Smooth muscle cell (in vitro differentiated cells): ENCODE data around the gene RBM26. TPM values are rescaled to one million over a fixed set of nuclear protein-coding genes. Genes with fewer than 3 reads are reported as not detected.

Source experiments
- DNase-seq: peaks from one replicate; lab custom pipeline; 2025; ENCODE audit not compliant: unreplicated experiment; lab: John Stamatoyannopoulos, UW
- H2AFZ ChIP-seq: fragments of 200-600 bp; sonication (generic); 2 replicates; pipeline ENCODE4 v1.6.0; 2016; ENCODE audit warnings: antibody characterized with exemption, low read depth, mild to moderate bottlenecking
- H3F3A ChIP-seq: fragments of 200-600 bp; sonication (generic); 2 replicates; pipeline ENCODE4 v1.6.0; 2017; ENCODE audit warnings: antibody characterized with exemption, low read depth
- H3K27ac ChIP-seq: fragments of 200-600 bp; sonication (generic); 2 replicates; pipeline ENCODE4 v1.5.1; 2016; ENCODE audit warnings: low read depth, mild to moderate bottlenecking
- H3K27me3 ChIP-seq: fragments of 200-600 bp; sonication (generic); 2 replicates; pipeline ENCODE4 v1.6.1; 2016; ENCODE audit warnings: low read depth, mild to moderate bottlenecking
- H3K36me3 ChIP-seq: fragments of 200-600 bp; sonication (generic); 2 replicates; pipeline ENCODE4 v1.5.1; 2016; ENCODE audit warnings: low read depth
- H3K4me1 ChIP-seq: fragments of 200-600 bp; sonication (generic); 2 replicates; pipeline ENCODE4 v1.5.1; 2016; ENCODE audit warnings: low read depth
- H3K4me2 ChIP-seq: fragments of 200-600 bp; sonication (generic); 2 replicates; pipeline ENCODE4 v1.6.0; 2016; ENCODE audit warnings: mild to moderate bottlenecking
- H3K4me3 ChIP-seq: fragments of 200-600 bp; sonication (generic); 2 replicates; pipeline ENCODE4 v1.5.1; 2016; ENCODE audit warnings: mild to moderate bottlenecking
- H3K79me2 ChIP-seq: fragments of 200-600 bp; sonication (generic); 2 replicates; pipeline ENCODE4 v1.6.0; 2016; ENCODE audit warnings: low read depth, mild to moderate bottlenecking
- H3K9ac ChIP-seq: fragments of 200-600 bp; sonication (generic); 2 replicates; pipeline ENCODE4 v1.6.0; 2016; ENCODE audit warnings: low read depth
- H3K9me3 ChIP-seq: fragments of 200-600 bp; sonication (generic); replicated peaks from 2 replicates; pipeline ENCODE4 v1.5.1; 2016; ENCODE audit warnings: low read depth
- H4K20me1 ChIP-seq: fragments of 200-600 bp; sonication (generic); 2 replicates; pipeline ENCODE4 v1.6.0; 2016; ENCODE audit warnings: low read depth
- WGBS: methylation state at CpG from one replicate; pipeline ENCODE4 v1.1.7; 2016; ENCODE audit warnings: low lambda C conversion rate; 5-methylcytosine and 5-hydroxymethylcytosine counted together
- polyA plus RNA-seq: library from polyadenylated mRNA; unstranded; fragments of >200 nt; fragmentation: Nextera tagmentation; extraction: Ambion mirVana; gene quantifications from 2 replicates; pipeline ENCODE4 v1.2.1, GENCODE V29; 2016
- total RNA-seq: library from RNA; depleted of rRNA; stranded (reverse); fragments of >200 nt; gene quantifications from 2 replicates; pipeline ENCODE4 v1.2.3, GENCODE V29; 2014
- TF ChIP-seq, protein P1 (sequence below): fragments of 200-600 bp; sonication (generic); IDR thresholded peaks from 2 replicates; pipeline ENCODE4 v1.5.1; 2017; ENCODE audit warnings: borderline replicate concordance, mild to moderate bottlenecking, antibody characterized with exemption; ENCODE audit not compliant: insufficient read depth, poor library complexity, severe bottlenecking

The RBM26 gene
- total and polyA plus RNA-seq, 2 experiments from 2014 or later = 11.8 to 49.4 TPM

DNA sequence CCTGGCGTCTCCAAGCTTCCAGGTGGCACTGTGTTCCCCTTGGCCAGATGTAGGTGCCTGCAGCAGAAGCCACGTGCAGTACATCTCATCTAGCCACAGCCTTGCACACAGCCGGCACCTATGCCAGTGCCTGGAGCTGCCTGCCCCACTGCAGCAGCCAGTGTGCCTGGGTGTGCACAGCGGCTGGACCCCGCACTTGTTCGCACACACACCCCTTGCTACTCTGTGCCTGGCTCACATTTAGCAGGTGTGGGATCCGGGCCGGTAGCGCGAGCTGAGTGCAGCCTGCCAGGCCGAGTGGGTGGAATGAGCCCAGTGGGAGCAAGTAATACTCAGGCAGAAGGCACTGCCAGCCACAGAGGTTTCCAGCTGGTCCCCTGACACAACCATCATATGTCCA, 26.9 kb upstream of the RBM26 start:
- no peaks in the 10 kb centered on the region for H3K36me3 ChIP-seq
- H3K9ac ChIP-seq = no peak overlapping the region
- H3K9me3 ChIP-seq = no peaks in the 10 kb centered on the region
- no peaks in the 10 kb centered on the region for H3F3A ChIP-seq
- 97% methylated on average over 11 of the region's 11 CpGs for WGBS
- H3K4me2 ChIP-seq = no peak overlapping the region
- no peak overlapping the region for H3K4me3 ChIP-seq
- no peak overlapping the region for H3K27ac ChIP-seq
- no peak for DNase-seq
- TF ChIP-seq, protein P1, sequence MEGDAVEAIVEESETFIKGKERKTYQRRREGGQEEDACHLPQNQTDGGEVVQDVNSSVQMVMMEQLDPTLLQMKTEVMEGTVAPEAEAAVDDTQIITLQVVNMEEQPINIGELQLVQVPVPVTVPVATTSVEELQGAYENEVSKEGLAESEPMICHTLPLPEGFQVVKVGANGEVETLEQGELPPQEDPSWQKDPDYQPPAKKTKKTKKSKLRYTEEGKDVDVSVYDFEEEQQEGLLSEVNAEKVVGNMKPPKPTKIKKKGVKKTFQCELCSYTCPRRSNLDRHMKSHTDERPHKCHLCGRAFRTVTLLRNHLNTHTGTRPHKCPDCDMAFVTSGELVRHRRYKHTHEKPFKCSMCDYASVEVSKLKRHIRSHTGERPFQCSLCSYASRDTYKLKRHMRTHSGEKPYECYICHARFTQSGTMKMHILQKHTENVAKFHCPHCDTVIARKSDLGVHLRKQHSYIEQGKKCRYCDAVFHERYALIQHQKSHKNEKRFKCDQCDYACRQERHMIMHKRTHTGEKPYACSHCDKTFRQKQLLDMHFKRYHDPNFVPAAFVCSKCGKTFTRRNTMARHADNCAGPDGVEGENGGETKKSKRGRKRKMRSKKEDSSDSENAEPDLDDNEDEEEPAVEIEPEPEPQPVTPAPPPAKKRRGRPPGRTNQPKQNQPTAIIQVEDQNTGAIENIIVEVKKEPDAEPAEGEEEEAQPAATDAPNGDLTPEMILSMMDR = no peak
- H2AFZ ChIP-seq = no peak overlapping the region
- H3K27me3 ChIP-seq = no peaks in the 10 kb centered on the region
- H4K20me1 ChIP-seq = no peaks in the 10 kb centered on the region
- no peaks in the 10 kb centered on the region for H3K79me2 ChIP-seq
- H3K4me1 ChIP-seq = no peaks in the 10 kb centered on the region

DNA sequence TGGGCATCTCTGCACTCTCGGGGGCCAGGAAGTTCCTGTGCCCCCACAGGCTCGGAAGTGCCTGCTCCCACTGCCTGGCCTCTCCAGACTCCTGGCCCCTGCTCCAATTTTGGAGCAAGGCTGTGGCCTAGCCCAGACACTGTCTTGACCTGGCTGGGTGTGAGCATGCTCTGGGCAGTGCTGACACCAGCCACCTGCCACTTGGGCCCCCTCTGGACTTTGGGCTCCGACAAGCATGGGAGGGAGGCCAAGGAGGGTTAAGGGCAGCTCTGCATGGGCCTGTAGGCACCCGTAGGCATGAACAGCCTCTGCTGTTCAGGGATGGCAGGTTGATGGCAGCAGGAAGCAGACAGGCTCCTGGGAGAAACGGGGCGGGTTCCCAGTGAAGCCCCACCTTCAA, 26.0 kb upstream of the RBM26 start:
- no peak overlapping the region for H3K4me3 ChIP-seq
- no peaks in the 10 kb centered on the region for H3F3A ChIP-seq
- no peaks in the 10 kb centered on the region for H3K27me3 ChIP-seq
- H3K79me2 ChIP-seq = no peaks in the 10 kb centered on the region
- H4K20me1 ChIP-seq = no peaks in the 10 kb centered on the region
- TF ChIP-seq, protein P1 = no peak
- 97% methylated on average over 6 of the region's 6 CpGs for WGBS
- no peak overlapping the region for H3K4me2 ChIP-seq
- DNase-seq = no peak
- H3K27ac ChIP-seq = no peak overlapping the region
- H3K36me3 ChIP-seq = no peaks in the 10 kb centered on the region
- H3K9ac ChIP-seq = no peak overlapping the region
- H3K4me1 ChIP-seq = peaks cover 7% of the 10 kb centered on the region
- H3K9me3 ChIP-seq = no peaks in the 10 kb centered on the region
- H2AFZ ChIP-seq = no peak overlapping the region

DNA sequence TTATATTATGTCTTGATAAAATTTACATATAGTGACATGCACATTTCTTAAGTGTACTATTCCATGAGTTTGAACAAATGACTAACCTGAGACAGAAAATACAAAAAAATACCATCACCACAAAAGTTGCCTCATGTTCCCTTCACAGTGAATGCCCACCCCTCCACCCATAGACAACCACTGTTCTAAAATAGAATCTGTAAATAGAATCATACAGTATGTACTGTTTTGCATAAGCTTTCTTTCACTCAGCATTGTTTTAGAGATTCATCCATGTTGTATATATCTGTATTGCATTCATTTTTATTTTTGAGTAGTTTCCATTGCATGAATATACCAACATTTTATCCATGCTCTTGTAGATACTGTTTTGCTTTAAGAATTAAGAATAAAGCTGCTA, 23.3 kb upstream of the RBM26 start:
- H3F3A ChIP-seq = no peaks in the 10 kb centered on the region
- no peak overlapping the region for H3K4me2 ChIP-seq
- peaks cover 7% of the 10 kb centered on the region for H3K4me1 ChIP-seq
- TF ChIP-seq, protein P1 = no peak
- no peaks in the 10 kb centered on the region for H3K9me3 ChIP-seq
- no peak overlapping the region for H3K9ac ChIP-seq
- no peak overlapping the region for H3K4me3 ChIP-seq
- no peaks in the 10 kb centered on the region for H3K27me3 ChIP-seq
- H3K27ac ChIP-seq = no peak overlapping the region
- H3K36me3 ChIP-seq = no peaks in the 10 kb centered on the region
- H3K79me2 ChIP-seq = no peaks in the 10 kb centered on the region
- H2AFZ ChIP-seq = no peak overlapping the region
- no peak for DNase-seq
- no peaks in the 10 kb centered on the region for H4K20me1 ChIP-seq

DNA sequence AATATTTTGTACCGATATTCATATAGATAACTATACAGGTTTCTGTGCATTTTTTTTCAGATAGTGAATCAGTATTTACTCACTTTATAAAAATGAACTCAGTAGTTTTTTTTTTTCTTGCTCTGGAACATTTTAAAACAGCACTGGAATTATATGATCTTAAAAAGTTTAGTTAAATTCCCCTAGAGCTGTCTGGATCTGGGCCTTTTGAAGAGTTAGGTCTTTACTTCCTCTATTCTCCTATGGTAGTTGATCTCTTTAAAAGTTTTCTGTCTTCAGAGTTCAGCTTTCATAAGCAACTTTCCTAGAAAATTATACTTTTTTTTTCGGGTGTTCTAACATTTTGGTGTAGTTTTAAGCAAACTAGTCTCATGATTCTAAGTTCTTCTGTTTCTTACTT, 21.8 kb upstream of the RBM26 start:
- Histone ChIP-seq H3K4me1 (peaks cover 7% of the 10 kb centered on the region), H3K79me2 (no peaks in the 10 kb centered on the region), H4K20me1 (no peaks in the 10 kb centered on the region), H3K36me3 (no peaks in the 10 kb centered on the region), H3K9ac (no peak overlapping the region), H3K4me3 (no peak overlapping the region), H3K27ac (no peak overlapping the region), H3K9me3 (no peaks in the 10 kb centered on the region), H2AFZ (no peak overlapping the region), H3F3A (no peaks in the 10 kb centered on the region), H3K27me3 (no peaks in the 10 kb centered on the region), H3K4me2 (no peak overlapping the region)
- no peak for DNase-seq
- TF ChIP-seq, protein P1 = no peak
- 49% methylated on average over 2 of the region's 2 CpGs for WGBS
